HCT116 (cell line): ENCODE data around the gene NKX2-1. TPM values are rescaled to one million over a fixed set of nuclear protein-coding genes. Genes with fewer than 3 reads are reported as not detected.

ENCODE experiments used
- ATAC-seq: fragments of 200-7000 bp; cut with Tn5 transposase; 2 replicates; pipeline ENCODE4 v1.9.1; 2020; ENCODE audit warnings: mild to moderate bottlenecking, moderate library complexity
- BruUV-seq: library from RNA; stranded (reverse); fragments of 400-500 nt; replicated peaks from 2 replicates; lab custom pipeline; 2021; lab: Mats Ljungman, UMichigan
- CTCF ChIA-PET: fragments of 300-600 bp; sonication (Branson Sonifier 250); formaldehyde crosslinking; loops from one replicate; lab custom pipeline; 2021; ENCODE audit warnings: antibody characterized with exemption; lab: Charles Lee
- POLR2A ChIA-PET: fragments of 300-600, 350-600 bp; sonication (Branson Sonifier 250); formaldehyde crosslinking; loops from one replicate; lab custom pipeline; 2021; ENCODE audit warnings: antibody characterized with exemption; lab: Charles Lee
- RAD21 ChIA-PET, 2 experiments: fragments of 300-600 bp; sonication (Branson Sonifier 250); formaldehyde crosslinking; loops; one replicate each; lab custom pipeline; 2023; ENCODE audit warnings: low total read pairs in 2 of 2; ENCODE audit not compliant: uncharacterized antibody in 2 of 2, unreplicated experiment in 2 of 2, low non-redundant PET in 1 of 2; lab: Charles Lee
- DNase-seq: peaks from one replicate; pipeline ENCODE4 v3.0.0-alpha.2; 2010; ENCODE audit warnings: low read depth, low spot score
- H2AFZ ChIP-seq: fragments of 200-600 bp; shearing (Covaris generic), sonication (generic); 2 replicates; pipeline ENCODE4 v1.6.1; 2017; ENCODE audit warnings: low read depth, mixed run types, mixed read lengths, antibody characterized with exemption, low read length; ENCODE audit not compliant: poor library complexity, severe bottlenecking
- H3K27ac ChIP-seq: 2 replicates; pipeline ENCODE4 v1.5.1; 2012; ENCODE audit warnings: low read depth, low read length
- H3K27me3 ChIP-seq: fragments of 200-600 bp; sonication (generic); 2 replicates; pipeline ENCODE4 v1.6.1; 2016; ENCODE audit warnings: mixed run types, low read length, mixed read lengths; ENCODE audit not compliant: insufficient read depth
- H3K36me3 ChIP-seq, 2 experiments: fragments of 200-500 bp in 1 of 2; fragments of 200-600 bp in 1 of 2; sonication (Bioruptor generic) in 1 of 2; sonication (generic) in 1 of 2; 2 replicates each; pipeline versions ENCODE4 v1.5.1 to v1.6.1; 2014 to 2016; ENCODE audit warnings: low read length in 2 of 2, inconsistent platforms in 1 of 2, mixed read lengths in 1 of 2, mixed run types in 1 of 2; ENCODE audit not compliant: insufficient read depth in 2 of 2, control insufficient read depth in 1 of 2
- H3K4me1 ChIP-seq, 2 experiments: fragments of 200-600 bp in 1 of 2; sonication (generic) in 1 of 2; 2 replicates each; pipeline versions ENCODE4 v1.5.1 to v1.6.1; 2012 to 2017; ENCODE audit warnings: low read length in 2 of 2, inconsistent platforms in 1 of 2, mild to moderate bottlenecking in 1 of 2, mixed read lengths in 1 of 2, mixed run types in 1 of 2, moderate library complexity in 1 of 2; ENCODE audit not compliant: insufficient read depth in 2 of 2, control insufficient read depth in 1 of 2
- H3K4me2 ChIP-seq: fragments of 200-600 bp; sonication (generic); 2 replicates; pipeline ENCODE4 v1.6.1; 2017; ENCODE audit warnings: mixed run types, low read length, mixed read lengths
- H3K4me3 ChIP-seq, 2 experiments: fragments of 200-600 bp in 1 of 2; sonication (generic) in 1 of 2; replicated peaks in 1 of 2; 2 replicates each; pipeline ENCODE4 v1.5.1; 2011 to 2016; ENCODE audit warnings: low read length in 2 of 2, control low read depth in 1 of 2, low read depth in 1 of 2, mild to moderate bottlenecking in 1 of 2, mixed read lengths in 1 of 2, mixed run types in 1 of 2
- H3K79me2 ChIP-seq: fragments of 200-600 bp; sonication (generic); 2 replicates; pipeline ENCODE4 v1.6.1; 2017; ENCODE audit warnings: mild to moderate bottlenecking, mixed run types, low read length, moderate library complexity, mixed read lengths; ENCODE audit not compliant: insufficient read depth
- H3K9ac ChIP-seq: fragments of 200-600 bp; sonication (generic); 2 replicates; pipeline ENCODE4 v1.6.1; 2016; ENCODE audit warnings: low read length, mixed read lengths
- H3K9me2 ChIP-seq: fragments of 200-600 bp; sonication (generic), shearing (Covaris generic); 2 replicates; pipeline ENCODE4 v1.6.1; 2017; ENCODE audit warnings: mixed run types, mild to moderate bottlenecking, moderate library complexity; ENCODE audit not compliant: insufficient read depth
- H3K9me3 ChIP-seq, 2 experiments: fragments of 200-500 bp in 1 of 2; fragments of 200-600 bp in 1 of 2; sonication (Bioruptor generic) in 1 of 2; sonication (generic) in 1 of 2; 2 replicates each; pipeline ENCODE4 v1.6.1; 2014 to 2017; ENCODE audit warnings: low read length in 2 of 2, mixed read lengths in 2 of 2, inconsistent platforms in 1 of 2, low read depth in 1 of 2, mild to moderate bottlenecking in 1 of 2, mixed run types in 1 of 2, moderate library complexity in 1 of 2; ENCODE audit not compliant: control insufficient read depth in 1 of 2, insufficient read depth in 1 of 2
- H4K20me1 ChIP-seq: fragments of 200-600 bp; sonication (generic), shearing (Covaris generic); 2 replicates; pipeline ENCODE4 v1.6.1; 2017; ENCODE audit warnings: mixed run types, mild to moderate bottlenecking, moderate library complexity; ENCODE audit not compliant: insufficient read depth
- CEBPB ChIP-seq: IDR thresholded peaks from 2 replicates; pipeline ENCODE4 v1.6.1; 2012; ENCODE audit warnings: low read depth
- CTCF ChIP-seq, 3 experiments: fragments of 200-600 bp in 1 of 3; sonication (generic) in 1 of 3; IDR thresholded peaks in 2 of 3; conservative IDR thresholded peaks in 1 of 3; 2 replicates each; pipeline ENCODE4 v1.5.1; 2012 to 2017; ENCODE audit warnings: low read depth in 2 of 3, low read length in 2 of 3, antibody characterized with exemption in 1 of 3, borderline replicate concordance in 1 of 3, control low read depth in 1 of 3, mild to moderate bottlenecking in 1 of 3, mixed read lengths in 1 of 3, mixed run types in 1 of 3, moderate library complexity in 1 of 3; ENCODE audit not compliant: insufficient read depth in 1 of 3
- ELF1 ChIP-seq: IDR thresholded peaks from 2 replicates; pipeline ENCODE4 v1.6.1; 2012; ENCODE audit warnings: low read depth, borderline replicate concordance
- EZH2 ChIP-seq: fragments of 200-600 bp; sonication (generic); IDR thresholded peaks from 2 replicates; pipeline ENCODE4 v1.6.1; 2017; ENCODE audit warnings: antibody characterized with exemption, mixed run types
- EZH2phosphoT487 ChIP-seq: fragments of 200-600 bp; IDR thresholded peaks from 2 replicates; pipeline ENCODE4 v1.6.1; 2018; ENCODE audit warnings: antibody characterized with exemption, borderline replicate concordance
- FOSL1 ChIP-seq: IDR thresholded peaks from 2 replicates; pipeline ENCODE4 v1.6.1; 2012; ENCODE audit warnings: low read depth
- POLR2A ChIP-seq: IDR thresholded peaks from 2 replicates; pipeline ENCODE4 v1.7.0; 2011; ENCODE audit warnings: borderline replicate concordance; ENCODE audit not compliant: insufficient read depth, insufficient read length; ENCODE audit errors: extremely low read depth
- POLR2AphosphoS5 ChIP-seq: IDR thresholded peaks from 2 replicates; pipeline ENCODE4 v1.6.1; 2011; ENCODE audit warnings: mild to moderate bottlenecking, low read depth, low read length, moderate library complexity
- RAD21 ChIP-seq: IDR thresholded peaks from 2 replicates; pipeline ENCODE4 v1.6.1; 2012; ENCODE audit warnings: low read depth, mild to moderate bottlenecking
- REST ChIP-seq: IDR thresholded peaks from 2 replicates; pipeline ENCODE4 v1.6.1; 2012; ENCODE audit warnings: low read depth
- SIN3A ChIP-seq: IDR thresholded peaks from 2 replicates; pipeline ENCODE4 v1.6.1; 2012; ENCODE audit warnings: low read depth
- SP1 ChIP-seq: IDR thresholded peaks from 2 replicates; pipeline ENCODE4 v1.6.1; 2012; ENCODE audit warnings: low read depth
- SRF ChIP-seq: IDR thresholded peaks from 2 replicates; pipeline ENCODE4 v1.6.1; 2012; ENCODE audit warnings: low read depth
- TCF7L2 ChIP-seq: IDR thresholded peaks from 2 replicates; pipeline ENCODE4 v1.7.0; 2011; ENCODE audit warnings: borderline replicate concordance, inconsistent platforms; ENCODE audit not compliant: insufficient read depth, insufficient read length; ENCODE audit errors: extremely low read depth
- YY1 ChIP-seq: IDR thresholded peaks from 2 replicates; pipeline ENCODE4 v1.6.1; 2011; ENCODE audit warnings: low read length, low read depth, moderate library complexity, mild to moderate bottlenecking; ENCODE audit not compliant: insufficient replicate concordance; ENCODE audit errors: extremely low read depth
- ZBTB33 ChIP-seq: IDR thresholded peaks from 2 replicates; pipeline ENCODE4 v1.6.1; 2011; ENCODE audit warnings: mild to moderate bottlenecking, low read length, moderate library complexity; ENCODE audit not compliant: insufficient replicate concordance; ENCODE audit errors: extremely low read depth
- intact Hi-C: fragments of 100-400 bp; cut with micrococcal nuclease; formaldehyde crosslinking; loops from 2 replicates; pipeline ENCODE4 v1.10.0; 2022
- total RNA-seq: library from RNA; stranded (reverse); gene quantifications from one replicate; pipeline ENCODE4 v1.2.1, GENCODE V29; 2021; ENCODE audit not compliant: unreplicated experiment

NKX2-1 gene
- total RNA-seq, 1 experiment from 2014 or later = 0.84 TPM

- Histone ChIP-seq H2AFZ (no peak overlapping the region), H3K4me2 (no peak overlapping the region), H3K36me3 (no peaks in the 10 kb centered on the region), H3K9ac (no peak overlapping the region), H3K27me3 (peaks cover 42% of the 10 kb centered on the region), H3K4me1 (no peaks in the 10 kb centered on the region), H3K4me3 (no peak overlapping the region), H3K79me2 (no peaks in the 10 kb centered on the region)
- ChIA-PET CTCF (no interaction called here), POLR2A (no interaction called here)
- ATAC-seq = no peak
- DNase-seq = no peak
- TF ChIP-seq EZH2 (no peak), FOSL1 (no peak), TCF7L2 (no peak), SRF (no peak), SP1 (no peak), ZBTB33 (no peak), CTCF (IDR thresholded peaks at IDR 0.05 in 2 of 3, conservative IDR thresholded peaks at IDR 0.05 in 1 of 3; ENCODE audit: borderline replicate concordance in 1 of 3, insufficient read depth in 1 of 3, low read depth in 2 of 3, low read length in 2 of 3) (no peak), POLR2A (no peak), ELF1 (no peak), EZH2phosphoT487 (no peak), REST (no peak), CEBPB (no peak), YY1 (no peak), SIN3A (no peak), RAD21 (no peak), POLR2AphosphoS5 (no peak)
- TF ChIP-seq, all 23 proteins: peak for 0
- intact Hi-C loops = no loop called here
- Histone ChIP-seq H3K27ac (no peak overlapping the region), H4K20me1 (no peaks in the 10 kb centered on the region), H3K9me2 (no peaks in the 10 kb centered on the region), H3K9me3 (no peaks in the 10 kb centered on the region)
- BruUV-seq = no TSS peak
- RAD21 ChIA-PET = no interaction called here
Measured at GRCh38 chr14:36506732-36507614, 13.1 kb downstream of the NKX2-1 start.
